H9 (cell line): ENCODE results near the gene ELMOD1. TPM values are rescaled to one million over a fixed set of nuclear protein-coding genes. Genes with fewer than 3 reads are reported as not detected.

Experiments
- DNase-seq: peaks from one replicate; pipeline ENCODE4 v3.0.0-alpha.2; 2017
- H2AFZ ChIP-seq: one replicate; pipeline ENCODE4 v1.6.1; 2013; ENCODE audit warnings: mild to moderate bottlenecking, low read length, control low read depth, moderate library complexity
- H2AK5ac ChIP-seq: 2 replicates; pipeline ENCODE4 v1.6.1; 2013; ENCODE audit warnings: low read length, control low read depth, mixed read lengths; ENCODE audit not compliant: insufficient read length
- H2BK120ac ChIP-seq: one replicate; pipeline ENCODE4 v1.6.1; 2013; ENCODE audit warnings: low read depth, mild to moderate bottlenecking, low read length, control low read depth, inconsistent platforms; ENCODE audit not compliant: poor library complexity, severe bottlenecking
- H2BK12ac ChIP-seq: 2 replicates; pipeline ENCODE4 v1.6.1; 2013; ENCODE audit warnings: low read length, control low read depth, mixed read lengths, low read depth; ENCODE audit not compliant: insufficient read length
- H2BK15ac ChIP-seq: 2 replicates; pipeline ENCODE4 v1.6.1; 2013; ENCODE audit warnings: low read depth, low read length, control low read depth
- H2BK20ac ChIP-seq: one replicate; pipeline ENCODE4 v1.6.1; 2013; ENCODE audit warnings: low read depth, mild to moderate bottlenecking, low read length, control low read depth, inconsistent platforms; ENCODE audit not compliant: poor library complexity, severe bottlenecking
- H2BK5ac ChIP-seq: 2 replicates; pipeline ENCODE4 v1.6.1; 2013; ENCODE audit warnings: low read length, control low read depth, mixed read lengths; ENCODE audit not compliant: insufficient read length
- H3K14ac ChIP-seq: 2 replicates; pipeline ENCODE4 v1.6.1; 2013; ENCODE audit warnings: low read length, control low read depth; ENCODE audit not compliant: insufficient read depth
- H3K18ac ChIP-seq: 2 replicates; pipeline ENCODE4 v1.6.1; 2013; ENCODE audit warnings: low read depth, mild to moderate bottlenecking, mixed read lengths, low read length, control low read depth; ENCODE audit not compliant: insufficient read length
- H3K23ac ChIP-seq: 2 replicates; pipeline ENCODE4 v1.6.1; 2013; ENCODE audit warnings: low read length, control low read depth, mixed read lengths, low read depth; ENCODE audit not compliant: insufficient read length
- H3K23me2 ChIP-seq: 2 replicates; pipeline ENCODE4 v1.6.1; 2013; ENCODE audit warnings: low read depth, mild to moderate bottlenecking, mixed read lengths, low read length, control low read depth; ENCODE audit not compliant: insufficient read length, poor library complexity, severe bottlenecking
- H3K27ac ChIP-seq: 2 replicates; pipeline ENCODE4 v1.5.1; 2013; ENCODE audit warnings: low read length, control low read depth, mixed read lengths, low read depth; ENCODE audit not compliant: insufficient read length
- H3K27me3 ChIP-seq: 2 replicates; pipeline ENCODE4 v1.6.1; 2013; ENCODE audit warnings: low read length, control low read depth, inconsistent platforms; ENCODE audit not compliant: insufficient read depth
- H3K4ac ChIP-seq: 2 replicates; pipeline ENCODE4 v1.6.1; 2013; ENCODE audit warnings: low read depth, mild to moderate bottlenecking, control low read depth, inconsistent platforms, low read length, moderate library complexity
- H3K4me1 ChIP-seq: 2 replicates; pipeline ENCODE4 v1.6.1; 2013; ENCODE audit warnings: low read length, control low read depth, inconsistent platforms; ENCODE audit not compliant: insufficient read depth
- H3K4me2 ChIP-seq: 2 replicates; pipeline ENCODE4 v1.6.1; 2013; ENCODE audit warnings: low read length, control low read depth, mixed read lengths; ENCODE audit not compliant: insufficient read length, insufficient read depth
- H3K56ac ChIP-seq: 2 replicates; pipeline ENCODE4 v1.6.1; 2013; ENCODE audit warnings: low read depth, mild to moderate bottlenecking, mixed read lengths, low read length, control low read depth; ENCODE audit not compliant: insufficient read length
- H3K79me1 ChIP-seq: 2 replicates; pipeline ENCODE4 v1.6.1; 2013; ENCODE audit warnings: low read depth, mild to moderate bottlenecking, moderate library complexity, low read length, control low read depth, inconsistent platforms; ENCODE audit not compliant: insufficient read depth, poor library complexity, severe bottlenecking
- H3K79me2 ChIP-seq: 2 replicates; pipeline ENCODE4 v1.6.1; 2013; ENCODE audit warnings: low read length, control low read depth, inconsistent platforms; ENCODE audit not compliant: insufficient read depth
- H3K9ac ChIP-seq: 2 replicates; pipeline ENCODE4 v1.6.1; 2013; ENCODE audit warnings: low read length, control low read depth, mixed read lengths; ENCODE audit not compliant: insufficient read length; ENCODE audit errors: extremely low read depth
- H3K9me3 ChIP-seq: one replicate; pipeline ENCODE4 v1.6.1; 2013; ENCODE audit warnings: low read depth, low read length, inconsistent platforms; ENCODE audit not compliant: control insufficient read depth
- H3T11ph ChIP-seq: one replicate; pipeline ENCODE4 v1.6.1; 2013; ENCODE audit warnings: mild to moderate bottlenecking, low read length, control low read depth, inconsistent platforms
- H4K20me1 ChIP-seq: one replicate; pipeline ENCODE4 v1.6.1; 2013; ENCODE audit not compliant: control insufficient read depth, insufficient read length, insufficient read depth
- H4K5ac ChIP-seq: 2 replicates; pipeline ENCODE4 v1.6.1; 2013; ENCODE audit warnings: low read depth, mild to moderate bottlenecking, mixed read lengths, low read length, control low read depth; ENCODE audit not compliant: insufficient read length
- H4K8ac ChIP-seq: replicated peaks from 2 replicates; pipeline ENCODE4 v1.6.1; 2013; ENCODE audit warnings: low read length, control low read depth, mixed read lengths, low read depth; ENCODE audit not compliant: insufficient read length
- H4K91ac ChIP-seq: 2 replicates; pipeline ENCODE4 v1.6.1; 2013; ENCODE audit warnings: low read depth, mild to moderate bottlenecking, moderate library complexity, mixed read lengths, low read length, control low read depth; ENCODE audit not compliant: insufficient read length
- H3K27ac Mint-ChIP-seq, 3 experiments: 2 replicates in 2 of 3; 3 replicates in 1 of 3; pipeline ENCODE4 v1.8.0; 2020 to 2021; ENCODE audit warnings: mixed read lengths in 3 of 3, mild to moderate bottlenecking in 1 of 3, moderate library complexity in 1 of 3
- H3K27me3 Mint-ChIP-seq: 2 replicates; pipeline ENCODE4 v1.8.0; 2021; ENCODE audit warnings: low read depth, mild to moderate bottlenecking, moderate library complexity, mixed read lengths
- H3K36me3 Mint-ChIP-seq, 3 experiments: 2 replicates in 2 of 3; 3 replicates in 1 of 3; pipeline ENCODE4 v1.8.0; 2020 to 2021; ENCODE audit warnings: low read depth in 3 of 3, mixed read lengths in 3 of 3; ENCODE audit not compliant: insufficient read depth in 1 of 3
- H3K4me1 Mint-ChIP-seq, 2 experiments: 2 replicates each; pipeline ENCODE4 v1.8.0; 2020; ENCODE audit warnings: mixed read lengths in 2 of 2
- H3K4me3 Mint-ChIP-seq, 2 experiments: 2 replicates in 1 of 2; 3 replicates in 1 of 2; pipeline ENCODE4 v1.8.0; 2020 to 2021; ENCODE audit warnings: mild to moderate bottlenecking in 2 of 2, mixed read lengths in 2 of 2, moderate library complexity in 1 of 2
- H3K9me3 Mint-ChIP-seq, 2 experiments: 2 replicates in 1 of 2; 3 replicates in 1 of 2; pipeline ENCODE4 v1.8.0; 2020; ENCODE audit warnings: mild to moderate bottlenecking in 2 of 2, mixed read lengths in 2 of 2, moderate library complexity in 1 of 2
- WGBS: extraction: QIAGEN DNeasy Blood & Tissue Kit; methylation state at CpG from one replicate; pipeline ENCODE4 v1.1.7; 2013; ENCODE audit warnings: missing lambda C conversion rate, low lambda C conversion rate, mixed read lengths; ENCODE audit not compliant: insufficient read length; ENCODE audit errors: extremely low coverage; 5-methylcytosine and 5-hydroxymethylcytosine counted together
- total RNA-seq: library from RNA; stranded (reverse); gene quantifications from 2 replicates; pipeline ENCODE4 v1.2.1, GENCODE V29; 2021
- TF ChIP-seq, protein P1 (sequence below): fragments of 200-600 bp; sonication (generic); conservative IDR thresholded peaks from 3 replicates; pipeline ENCODE4 v1.8.0; 2021; ENCODE audit warnings: antibody characterized with exemption, mild to moderate bottlenecking

The ELMOD1 gene
- total RNA-seq, 1 experiment from 2014 or later: 0.61 TPM

DNA sequence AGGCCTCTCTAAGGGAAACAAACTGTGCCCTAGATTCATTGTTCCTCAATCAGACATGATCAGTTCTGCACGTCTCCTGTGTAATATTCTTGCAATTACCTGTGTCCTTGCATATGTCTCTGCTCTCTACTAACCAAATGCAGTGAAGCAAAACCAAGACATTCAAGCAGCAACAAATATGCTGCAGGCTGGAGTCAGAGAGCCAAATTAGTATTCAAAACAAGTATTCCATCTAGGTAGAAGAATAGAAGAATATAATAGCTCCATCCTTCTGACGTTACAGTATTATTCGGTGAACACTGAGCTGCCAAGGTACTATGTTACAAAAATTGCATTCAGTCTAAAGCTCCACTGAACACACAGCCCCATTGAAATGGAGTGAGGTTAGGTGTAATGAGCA lies 69.1 kb downstream of the ELMOD1 start:
- H3K56ac ChIP-seq: no peak overlapping the region
- no peak overlapping the region for H2BK20ac ChIP-seq
- no peaks in the 10 kb centered on the region; the same call in 1 of the 2 replicates for H3K4me1 ChIP-seq
- H3K4me3 Mint-ChIP-seq: no peak overlapping the region
- H4K5ac ChIP-seq: no peak overlapping the region
- H3T11ph ChIP-seq: no peak overlapping the region
- H3K79me1 ChIP-seq: no peaks in the 10 kb centered on the region
- no peak overlapping the region for H3K14ac ChIP-seq
- no peak overlapping the region for H2BK5ac ChIP-seq
- H3K4me1 Mint-ChIP-seq: peaks cover 16 to 22% of the 10 kb centered on the region in 2 experiments
- H3K9me3 ChIP-seq: no peaks in the 10 kb centered on the region
- no peaks in the 10 kb centered on the region for H3K36me3 Mint-ChIP-seq
- no peaks in the 10 kb centered on the region for H3K23me2 ChIP-seq
- H4K20me1 ChIP-seq: no peaks in the 10 kb centered on the region
- no peak overlapping the region for H2BK12ac ChIP-seq
- TF ChIP-seq, protein P1, sequence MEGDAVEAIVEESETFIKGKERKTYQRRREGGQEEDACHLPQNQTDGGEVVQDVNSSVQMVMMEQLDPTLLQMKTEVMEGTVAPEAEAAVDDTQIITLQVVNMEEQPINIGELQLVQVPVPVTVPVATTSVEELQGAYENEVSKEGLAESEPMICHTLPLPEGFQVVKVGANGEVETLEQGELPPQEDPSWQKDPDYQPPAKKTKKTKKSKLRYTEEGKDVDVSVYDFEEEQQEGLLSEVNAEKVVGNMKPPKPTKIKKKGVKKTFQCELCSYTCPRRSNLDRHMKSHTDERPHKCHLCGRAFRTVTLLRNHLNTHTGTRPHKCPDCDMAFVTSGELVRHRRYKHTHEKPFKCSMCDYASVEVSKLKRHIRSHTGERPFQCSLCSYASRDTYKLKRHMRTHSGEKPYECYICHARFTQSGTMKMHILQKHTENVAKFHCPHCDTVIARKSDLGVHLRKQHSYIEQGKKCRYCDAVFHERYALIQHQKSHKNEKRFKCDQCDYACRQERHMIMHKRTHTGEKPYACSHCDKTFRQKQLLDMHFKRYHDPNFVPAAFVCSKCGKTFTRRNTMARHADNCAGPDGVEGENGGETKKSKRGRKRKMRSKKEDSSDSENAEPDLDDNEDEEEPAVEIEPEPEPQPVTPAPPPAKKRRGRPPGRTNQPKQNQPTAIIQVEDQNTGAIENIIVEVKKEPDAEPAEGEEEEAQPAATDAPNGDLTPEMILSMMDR: no peak
- H3K4ac ChIP-seq: no peak overlapping the region
- H3K79me2 ChIP-seq: no peaks in the 10 kb centered on the region
- no peak overlapping the region for H3K27ac Mint-ChIP-seq
- no peak overlapping the region for H2AK5ac ChIP-seq
- no peak overlapping the region for H3K23ac ChIP-seq
- H3K27ac ChIP-seq: no peak overlapping the region
- no peaks in the 10 kb centered on the region for H3K27me3 ChIP-seq
- H4K8ac ChIP-seq: no peak overlapping the region
- H2BK120ac ChIP-seq: no peak overlapping the region
- no peak overlapping the region for H2AFZ ChIP-seq
- H3K18ac ChIP-seq: no peak overlapping the region
- no peaks in the 10 kb centered on the region for H3K9me3 Mint-ChIP-seq
- no peak overlapping the region for H2BK15ac ChIP-seq
- H3K27me3 Mint-ChIP-seq: no peaks in the 10 kb centered on the region
- DNase-seq: no peak
- H3K9ac ChIP-seq: no peak overlapping the region
- no CpG with 5 or more reads among the region's 3 CpGs for WGBS
- no peak overlapping the region for H4K91ac ChIP-seq
- no peak overlapping the region for H3K4me2 ChIP-seq
